PC-3 (cell line): ENCODE measurements around the gene TMIGD1. TPM values are rescaled to one million over a fixed set of nuclear protein-coding genes. Genes with fewer than 3 reads are reported as not detected.
A peak's percentile ranks its signal among the peaks of the same experiment; 100 is the strongest.

Source experiments
- ATAC-seq: fragments of 200-7000 bp; cut with Tn5 transposase; 2 replicates; pipeline ENCODE4 v1.9.1; 2020; ENCODE audit warnings: mild to moderate bottlenecking, moderate library complexity
- BruUV-seq: library from RNA; stranded (reverse); fragments of 400-500 nt; replicated peaks from 2 replicates; lab custom pipeline; 2021; lab: Mats Ljungman, UMichigan
- CTCF ChIA-PET: fragments of 300-600 bp; sonication (Branson Sonifier 250); formaldehyde crosslinking; loops from one replicate; lab custom pipeline; 2022; ENCODE audit warnings: antibody characterized with exemption; lab: Charles Lee
- POLR2A ChIA-PET: fragments of 300-600 bp; sonication (Branson Sonifier 250); formaldehyde crosslinking; loops from one replicate; lab custom pipeline; 2022; ENCODE audit warnings: antibody characterized with exemption; ENCODE audit not compliant: unreplicated experiment; lab: Charles Lee
- DNase-seq: peaks from one replicate; pipeline ENCODE4 v3.0.0-alpha.2; 2015
- H2AFZ ChIP-seq: fragments of 300-600 bp; sonication (generic); 2 replicates; pipeline ENCODE4 v1.6.0; 2016; ENCODE audit warnings: antibody characterized with exemption, low read length
- H3F3A ChIP-seq: fragments of 300-600 bp; sonication (generic); one replicate; pipeline ENCODE4 v1.6.0; 2017; ENCODE audit warnings: antibody characterized with exemption, low read length, control low read depth, mild to moderate bottlenecking; ENCODE audit not compliant: unreplicated experiment
- H3K27ac ChIP-seq: fragments of 300-600 bp; sonication (generic); 2 replicates; pipeline ENCODE4 v1.5.1; 2016; ENCODE audit warnings: mild to moderate bottlenecking, low read length
- H3K27me3 ChIP-seq: fragments of 300-600 bp; sonication (generic); 2 replicates; pipeline ENCODE4 v1.6.1; 2016; ENCODE audit warnings: low read length, mixed read lengths
- H3K36me3 ChIP-seq: fragments of 300-600 bp; sonication (generic); 2 replicates; pipeline ENCODE4 v1.6.1; 2016; ENCODE audit warnings: low read depth, mixed run types, low read length, mixed read lengths
- H3K4me1 ChIP-seq: fragments of 300-600 bp; sonication (generic); 2 replicates; pipeline ENCODE4 v1.5.1; 2016; ENCODE audit warnings: low read length; ENCODE audit not compliant: insufficient read depth
- H3K4me2 ChIP-seq: fragments of 300-600 bp; sonication (generic); 2 replicates; pipeline ENCODE4 v1.6.0; 2016; ENCODE audit warnings: low read length
- H3K4me3 ChIP-seq: fragments of 300-600 bp; sonication (generic); 2 replicates; pipeline ENCODE4 v1.5.1; 2016; ENCODE audit warnings: mild to moderate bottlenecking, low read length, mixed read lengths
- H3K79me2 ChIP-seq: fragments of 300-600 bp; sonication (generic); 2 replicates; pipeline ENCODE4 v1.6.1; 2017; ENCODE audit warnings: low read length, mixed read lengths
- H3K9ac ChIP-seq: fragments of 300-600 bp; sonication (generic); 2 replicates; pipeline ENCODE4 v1.6.0; 2016; ENCODE audit warnings: mild to moderate bottlenecking, low read length
- H3K9me2 ChIP-seq: fragments of 300-600 bp; sonication (generic); replicated peaks from 2 replicates; pipeline ENCODE4 v1.6.1; 2016; ENCODE audit warnings: mixed run types, low read length, mixed read lengths
- H3K9me3 ChIP-seq: fragments of 300-600 bp; sonication (generic); 2 replicates; pipeline ENCODE4 v1.6.1; 2016; ENCODE audit warnings: low read length, mixed read lengths
- H4K20me1 ChIP-seq: fragments of 300-600 bp; sonication (generic); 2 replicates; pipeline ENCODE4 v1.6.1; 2016; ENCODE audit warnings: low read length, mixed read lengths
- EZH2 ChIP-seq: fragments of 300-600 bp; sonication (generic); IDR thresholded peaks from one replicate; pipeline ENCODE4 v1.6.1; 2017; ENCODE audit warnings: antibody characterized with exemption, mild to moderate bottlenecking, low read length; ENCODE audit not compliant: unreplicated experiment
- EZH2phosphoT487 ChIP-seq: fragments of 300-600 bp; sonication (generic); IDR thresholded peaks from 2 replicates; pipeline ENCODE4 v1.6.1; 2018; ENCODE audit warnings: mild to moderate bottlenecking, antibody characterized with exemption, low read length, borderline replicate concordance
- intact Hi-C: fragments of 100-400 bp; cut with micrococcal nuclease; formaldehyde crosslinking; loops from 2 replicates; pipeline ENCODE4 v1.9.0; 2023
- total RNA-seq: library from RNA; depleted of rRNA; stranded (reverse); fragments of >200 nt; gene quantifications from 2 replicates; pipeline ENCODE4 v1.2.3, GENCODE V29; 2014
- TF ChIP-seq, protein P1 (sequence below): fragments of 300-600 bp; sonication (generic); conservative IDR thresholded peaks from 2 replicates; pipeline ENCODE4 v1.5.1; 2017; ENCODE audit warnings: antibody characterized with exemption, low read depth, mild to moderate bottlenecking, low read length

Gene TMIGD1
- total RNA-seq, 1 experiment from 2014 or later: not detected

GRCh38 chr17:30332057-30332542 lies 1.8 kb downstream of the TMIGD1 start:
- ATAC-seq: peak; percentile 81
- POLR2A ChIA-PET: no interaction called here
- intact Hi-C loops: no loop called here

GRCh38 chr17:30326809-30327208 lies 7.0 kb downstream of the TMIGD1 start:
- no peaks in the 10 kb centered on the region for H3K36me3 ChIP-seq
- ChIA-PET POLR2A (interaction anchor here (0.6 kb wide), 1 partner anchor 19 kb away, joined by 11 read pairs; no protein-coding TSS in a partner anchor), CTCF (interaction anchor here (0.6 to 1.3 kb wide), 3 partner anchors 10 to 90 kb away, joined by 3 to 4 read pairs (median 4); no protein-coding TSS in a partner anchor)
- no peak overlapping the region for H3K27ac ChIP-seq
- H3K9me2 ChIP-seq: no peaks in the 10 kb centered on the region
- no peaks in the 10 kb centered on the region; the same call in 1 of the 2 replicates for H3K27me3 ChIP-seq
- no peak overlapping the region for H3K4me3 ChIP-seq
- DNase-seq (no peak), ATAC-seq (no peak)
- peaks cover 5% of the 10 kb centered on the region; the same call in 1 of the 2 replicates for H3K4me1 ChIP-seq
- H3K9ac ChIP-seq: no peak overlapping the region
- no peak overlapping the region for H2AFZ ChIP-seq
- TF ChIP-seq EZH2phosphoT487: no peak
- no peak for TF ChIP-seq EZH2
- TF ChIP-seq, protein P1, sequence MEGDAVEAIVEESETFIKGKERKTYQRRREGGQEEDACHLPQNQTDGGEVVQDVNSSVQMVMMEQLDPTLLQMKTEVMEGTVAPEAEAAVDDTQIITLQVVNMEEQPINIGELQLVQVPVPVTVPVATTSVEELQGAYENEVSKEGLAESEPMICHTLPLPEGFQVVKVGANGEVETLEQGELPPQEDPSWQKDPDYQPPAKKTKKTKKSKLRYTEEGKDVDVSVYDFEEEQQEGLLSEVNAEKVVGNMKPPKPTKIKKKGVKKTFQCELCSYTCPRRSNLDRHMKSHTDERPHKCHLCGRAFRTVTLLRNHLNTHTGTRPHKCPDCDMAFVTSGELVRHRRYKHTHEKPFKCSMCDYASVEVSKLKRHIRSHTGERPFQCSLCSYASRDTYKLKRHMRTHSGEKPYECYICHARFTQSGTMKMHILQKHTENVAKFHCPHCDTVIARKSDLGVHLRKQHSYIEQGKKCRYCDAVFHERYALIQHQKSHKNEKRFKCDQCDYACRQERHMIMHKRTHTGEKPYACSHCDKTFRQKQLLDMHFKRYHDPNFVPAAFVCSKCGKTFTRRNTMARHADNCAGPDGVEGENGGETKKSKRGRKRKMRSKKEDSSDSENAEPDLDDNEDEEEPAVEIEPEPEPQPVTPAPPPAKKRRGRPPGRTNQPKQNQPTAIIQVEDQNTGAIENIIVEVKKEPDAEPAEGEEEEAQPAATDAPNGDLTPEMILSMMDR: no peak
- no peaks in the 10 kb centered on the region for H3K79me2 ChIP-seq
- BruUV-seq: no TSS peak
- no peaks in the 10 kb centered on the region for H3F3A ChIP-seq
- no peaks in the 10 kb centered on the region for H4K20me1 ChIP-seq
- H3K9me3 ChIP-seq: no peaks in the 10 kb centered on the region
- no peak overlapping the region for H3K4me2 ChIP-seq
- intact Hi-C loops: no loop called here

More at GRCh38 chr17:30332057-30332542, 1.8 kb downstream of the TMIGD1 start:
- no peaks in the 10 kb centered on the region for H3K27me3 ChIP-seq
- no peak overlapping the region for H3K27ac ChIP-seq
- no peaks in the 10 kb centered on the region for H4K20me1 ChIP-seq
- CTCF ChIA-PET: no interaction called here
- H3K4me3 ChIP-seq: no peak overlapping the region
- H3K79me2 ChIP-seq: no peaks in the 10 kb centered on the region
- no peaks in the 10 kb centered on the region for H3K9me3 ChIP-seq
- H3K9me2 ChIP-seq: no peaks in the 10 kb centered on the region
- H3K9ac ChIP-seq: no peak overlapping the region
- peak; percentile 39 for DNase-seq
- peaks cover 8% of the 10 kb centered on the region for H3K4me1 ChIP-seq
- BruUV-seq: no TSS peak
- H3K4me2 ChIP-seq: peak overlapping the region; percentile 36; the same call in 1 of the 2 replicates
- H2AFZ ChIP-seq: no peak overlapping the region
- TF ChIP-seq EZH2phosphoT487: no peak
- TF ChIP-seq EZH2: no peak
- TF ChIP-seq, protein P1: no peak
- H3F3A ChIP-seq: no peaks in the 10 kb centered on the region
- no peaks in the 10 kb centered on the region; the same call in 1 of the 2 replicates for H3K36me3 ChIP-seq

- CTCF ChIA-PET: no interaction called here
- ATAC-seq: no peak
- intact Hi-C loops: no loop called here
- H3K36me3 ChIP-seq: no peaks in the 10 kb centered on the region
- H3F3A ChIP-seq: no peaks in the 10 kb centered on the region
- no peaks in the 10 kb centered on the region for H3K79me2 ChIP-seq
- H2AFZ ChIP-seq: no peak overlapping the region
- no peaks in the 10 kb centered on the region for H3K9me2 ChIP-seq
- no peak overlapping the region for H3K4me2 ChIP-seq
- H3K27ac ChIP-seq: no peak overlapping the region
- POLR2A ChIA-PET: no interaction called here
- no peak overlapping the region for H3K4me3 ChIP-seq
- no peak for DNase-seq
- no peak overlapping the region for H3K9ac ChIP-seq
- H3K27me3 ChIP-seq: no peaks in the 10 kb centered on the region; the same call in 1 of the 2 replicates
- TF ChIP-seq, protein P1: no peak
- no peak for TF ChIP-seq EZH2phosphoT487
- TF ChIP-seq EZH2: no peak
- peaks cover 10% of the 10 kb centered on the region; the same call in 1 of the 2 replicates for H3K4me1 ChIP-seq
- no peaks in the 10 kb centered on the region for H3K9me3 ChIP-seq
- H4K20me1 ChIP-seq: no peaks in the 10 kb centered on the region
- BruUV-seq: no TSS peak
Measured at GRCh38 chr17:30324723-30325122, 9.1 kb downstream of the TMIGD1 start.
